Measurements from ENCODE around the gene ETS1. TPM values are rescaled to one million over a fixed set of nuclear protein-coding genes. Genes with fewer than 3 reads are reported as not detected.

The ETS1 gene
- total RNA-seq, 3 donors from 2014 or later (not counting 1 experiment from before 2014, with no cell fraction given), result 532 to 684 (median 589) TPM

DNA sequence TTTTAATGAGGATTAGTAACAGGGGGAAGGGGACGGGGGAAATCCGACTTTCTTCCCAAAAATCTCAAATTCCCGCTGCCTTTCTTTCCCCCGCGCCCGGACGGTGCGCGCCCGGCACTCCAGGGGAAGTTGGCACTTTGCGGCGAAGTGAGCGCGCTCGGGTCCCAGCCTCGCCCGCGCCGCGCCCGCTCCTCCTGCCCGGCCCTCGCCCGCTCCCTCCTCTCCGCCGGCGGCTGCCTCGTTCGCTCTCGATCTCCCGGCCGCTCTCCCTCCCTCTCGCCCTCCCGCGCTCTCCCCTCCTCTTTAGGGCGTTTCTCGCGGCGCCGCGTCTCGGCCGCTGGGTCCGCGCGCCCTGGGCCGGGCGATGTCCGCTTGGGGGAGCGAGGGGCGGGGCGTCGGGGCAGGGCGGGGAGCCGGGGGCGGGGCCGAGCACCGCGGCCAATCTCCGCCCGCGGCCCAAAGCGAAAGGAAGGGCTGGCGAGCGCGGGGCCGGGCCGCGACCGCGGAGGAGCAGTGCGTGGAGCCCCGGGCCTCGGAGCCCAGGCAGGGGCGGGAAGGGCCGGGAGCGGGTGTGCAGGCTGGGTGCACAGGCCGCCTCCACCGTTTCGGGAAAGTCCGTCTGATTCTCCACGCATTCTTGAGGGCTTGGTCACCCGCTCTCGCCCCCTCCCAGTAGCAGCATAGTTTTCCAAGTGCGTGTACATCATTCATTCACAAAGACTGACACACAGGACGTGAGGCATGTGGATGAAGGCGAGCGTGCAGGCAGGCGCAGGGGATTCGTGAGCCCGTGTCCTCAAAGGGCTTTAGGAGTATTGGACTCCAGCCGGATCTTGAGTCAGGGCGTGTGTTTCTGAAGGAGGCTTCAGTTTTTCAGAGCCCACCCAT, 65.1 kb downstream of the ETS1 start:
- peak; percentile 76 to 93 (median 83) for ATAC-seq

DNA sequence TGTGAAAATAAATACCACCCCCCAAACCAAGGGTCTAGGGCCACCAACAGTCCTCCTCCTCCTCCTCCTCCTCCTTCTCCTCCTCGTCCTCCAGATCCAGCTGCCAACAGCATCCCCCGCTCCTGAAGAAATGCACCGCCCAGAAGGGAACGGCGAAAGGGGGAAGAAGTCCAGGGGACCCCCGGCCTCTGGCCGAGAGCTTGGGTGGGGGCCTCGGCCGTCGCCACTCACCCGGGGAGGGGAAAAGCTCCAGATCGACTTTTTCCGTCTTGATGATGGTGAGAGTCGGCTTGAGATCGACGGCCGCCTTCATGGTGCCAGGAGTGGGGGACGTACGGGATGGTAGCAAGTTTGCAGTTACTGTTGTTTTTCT, 65.7 kb downstream of the ETS1 start:
- intact Hi-C loops (cut with micrococcal nuclease), result loop anchor here (2.0 to 10.0 kb wide), 4 partner anchors 15 to 231 kb away; partner anchors contain the start of gene FLI1
- H3K36me3 ChIP-seq (ENCODE audit: control insufficient read depth, insufficient read depth, low read length), result peaks cover 18% of the 10 kb centered on the region
- Mint-ChIP-seq H3K27ac (peak overlapping the region; percentile 98 to 99), H3K9me3 (no peaks in the 10 kb centered on the region), H3K4me1 (peaks cover 62 to 70% of the 10 kb centered on the region in 2 donors), H3K4me3 (peak overlapping the region; percentile 98), H3K36me3 (peaks cover 27% of the 10 kb centered on the region), H3K27me3 (ENCODE audit: low read depth in 2 of 2) (no peaks in the 10 kb centered on the region)
- no peaks in the 10 kb centered on the region for H3K9me3 ChIP-seq (ENCODE audit: control insufficient read depth, insufficient read depth, low read length)
- no peak for ATAC-seq
- TF ChIP-seq, protein P1, sequence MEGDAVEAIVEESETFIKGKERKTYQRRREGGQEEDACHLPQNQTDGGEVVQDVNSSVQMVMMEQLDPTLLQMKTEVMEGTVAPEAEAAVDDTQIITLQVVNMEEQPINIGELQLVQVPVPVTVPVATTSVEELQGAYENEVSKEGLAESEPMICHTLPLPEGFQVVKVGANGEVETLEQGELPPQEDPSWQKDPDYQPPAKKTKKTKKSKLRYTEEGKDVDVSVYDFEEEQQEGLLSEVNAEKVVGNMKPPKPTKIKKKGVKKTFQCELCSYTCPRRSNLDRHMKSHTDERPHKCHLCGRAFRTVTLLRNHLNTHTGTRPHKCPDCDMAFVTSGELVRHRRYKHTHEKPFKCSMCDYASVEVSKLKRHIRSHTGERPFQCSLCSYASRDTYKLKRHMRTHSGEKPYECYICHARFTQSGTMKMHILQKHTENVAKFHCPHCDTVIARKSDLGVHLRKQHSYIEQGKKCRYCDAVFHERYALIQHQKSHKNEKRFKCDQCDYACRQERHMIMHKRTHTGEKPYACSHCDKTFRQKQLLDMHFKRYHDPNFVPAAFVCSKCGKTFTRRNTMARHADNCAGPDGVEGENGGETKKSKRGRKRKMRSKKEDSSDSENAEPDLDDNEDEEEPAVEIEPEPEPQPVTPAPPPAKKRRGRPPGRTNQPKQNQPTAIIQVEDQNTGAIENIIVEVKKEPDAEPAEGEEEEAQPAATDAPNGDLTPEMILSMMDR (IDR thresholded peaks at IDR 0.05), result no peak
- DNase-seq, result no peak
- peak overlapping the region; percentile 93 for H3K4me3 ChIP-seq (ENCODE audit: low read length)
- H3K27ac ChIP-seq (ENCODE audit: low read length), result peak overlapping the region; percentile 90
- H3K27me3 ChIP-seq (ENCODE audit: control insufficient read depth, insufficient read depth, low read length), result no peaks in the 10 kb centered on the region
- under 1% methylated on average over 19 of the region's 19 CpGs for WGBS (ENCODE audit: insufficient coverage)
- H3K4me1 ChIP-seq (ENCODE audit: control insufficient read depth, insufficient read depth, low read length), result peaks cover 37% of the 10 kb centered on the region

More for the DNA sequence above, 65.1 kb downstream of the ETS1 start:
- Mint-ChIP-seq H3K9me3 (no peaks in the 10 kb centered on the region), H3K36me3 (peaks cover 25% of the 10 kb centered on the region), H3K27ac (peak overlapping the region; percentile 98 to 99), H3K4me3 (peak overlapping the region; percentile 98), H3K27me3 (ENCODE audit: low read depth in 2 of 2) (no peaks in the 10 kb centered on the region), H3K4me1 (peaks cover 62 to 70% of the 10 kb centered on the region in 2 donors)
- WGBS (ENCODE audit: insufficient coverage), result under 1% methylated on average over 93 of the region's 93 CpGs
- Histone ChIP-seq H3K9me3 (ENCODE audit: control insufficient read depth, insufficient read depth, low read length) (no peaks in the 10 kb centered on the region), H3K27me3 (ENCODE audit: control insufficient read depth, insufficient read depth, low read length) (no peaks in the 10 kb centered on the region), H3K36me3 (ENCODE audit: control insufficient read depth, insufficient read depth, low read length) (peaks cover 17% of the 10 kb centered on the region), H3K27ac (ENCODE audit: low read length) (peak overlapping the region; percentile 90), H3K4me1 (ENCODE audit: control insufficient read depth, insufficient read depth, low read length) (peaks cover 34% of the 10 kb centered on the region), H3K4me3 (ENCODE audit: low read length) (peak overlapping the region; percentile 93)
- TF ChIP-seq, protein P1 (IDR thresholded peaks at IDR 0.05), result no peak
- intact Hi-C loops (cut with micrococcal nuclease), result loop anchor here (10.0 kb wide), 2 partner anchors 173 to 203 kb away; partner anchors contain the start of gene FLI1
- DNase-seq, result peak; percentile 87 to 93

DNA sequence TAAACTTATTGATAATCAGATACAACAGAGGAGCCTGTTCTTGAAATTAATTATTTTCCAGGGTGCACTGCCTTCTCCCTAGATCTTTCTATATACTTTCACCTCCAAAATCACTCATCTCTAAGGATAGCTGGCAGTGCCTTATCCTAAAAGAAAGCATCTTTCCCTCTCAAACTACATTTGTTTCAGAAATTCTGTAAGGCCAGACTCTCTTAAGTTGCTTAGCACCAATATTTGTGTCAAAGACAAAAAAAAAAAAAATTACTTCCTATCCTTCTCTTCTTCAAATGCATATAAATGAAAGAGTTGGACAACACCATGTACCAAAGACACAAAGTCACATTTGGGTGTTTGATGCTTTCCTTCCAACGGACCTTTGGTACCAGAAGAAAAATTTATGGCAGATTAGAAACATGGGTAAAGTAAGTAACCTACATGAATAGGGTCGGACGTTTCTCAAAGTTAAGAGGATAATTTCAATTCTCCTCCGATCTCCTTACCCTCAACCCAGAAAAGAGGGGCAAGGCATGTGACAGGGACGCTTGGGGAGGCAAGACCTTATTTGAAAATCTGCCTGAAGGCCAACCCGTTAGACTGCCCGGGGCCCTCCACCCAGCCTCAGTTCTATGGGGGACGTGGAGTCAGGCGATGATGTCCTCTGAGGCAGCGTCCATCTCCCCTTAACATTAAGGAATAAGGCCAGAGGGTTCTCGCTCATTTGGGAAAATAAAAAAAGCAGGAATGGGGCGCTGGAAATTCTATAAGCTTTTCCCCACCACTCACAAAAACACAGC, 66.3 kb downstream of the ETS1 start:
- peak in 1 of 2 donors; percentile 41 for DNase-seq
- peak overlapping the region; percentile 98 to 99 for H3K27ac Mint-ChIP-seq
- WGBS (ENCODE audit: insufficient coverage), result 0% methylated on average over 7 of the region's 12 CpGs
- H3K9me3 Mint-ChIP-seq, result no peaks in the 10 kb centered on the region
- peaks cover 62 to 70% of the 10 kb centered on the region in 2 donors for H3K4me1 Mint-ChIP-seq
- H3K4me3 ChIP-seq (ENCODE audit: low read length), result peak overlapping the region; percentile 93
- peaks cover 33% of the 10 kb centered on the region for H3K36me3 Mint-ChIP-seq
- no peaks in the 10 kb centered on the region for H3K27me3 Mint-ChIP-seq (ENCODE audit: low read depth in 2 of 2)
- peaks cover 41% of the 10 kb centered on the region for H3K4me1 ChIP-seq (ENCODE audit: control insufficient read depth, insufficient read depth, low read length)
- no peak for ATAC-seq
- H3K4me3 Mint-ChIP-seq, result peak overlapping the region; percentile 98
- H3K27ac ChIP-seq (ENCODE audit: low read length), result peak overlapping the region; percentile 90
- intact Hi-C loops (cut with micrococcal nuclease), result loop anchor here (1.0 to 10.0 kb wide), 5 partner anchors 14 to 230 kb away; partner anchors contain the start of gene FLI1
- H3K9me3 ChIP-seq (ENCODE audit: control insufficient read depth, insufficient read depth, low read length), result no peaks in the 10 kb centered on the region
- TF ChIP-seq, protein P1 (IDR thresholded peaks at IDR 0.05), result peak; percentile 3
- no peaks in the 10 kb centered on the region for H3K27me3 ChIP-seq (ENCODE audit: control insufficient read depth, insufficient read depth, low read length)
- H3K36me3 ChIP-seq (ENCODE audit: control insufficient read depth, insufficient read depth, low read length), result peaks cover 18% of the 10 kb centered on the region
